Stimulated activated CD4-positive, alpha-beta T cell treated with anti-CD3 and anti-CD28 coated beads, Interleukin-2, amount 100 ng/mL, for 4 hours (primary cell): ENCODE data around the gene ADGRB3.
"Not testable (repeated sequence)": the region's sequence is repeated elsewhere in the genome, so short reads cannot be mapped to it uniquely, and the experiment has no call there.

Experiments used
- DNase-seq: peaks from one replicate; pipeline ENCODE4 v3.0.0-alpha.2; 2020; ENCODE audit warnings: low read depth

Gene ADGRB3

DNA sequence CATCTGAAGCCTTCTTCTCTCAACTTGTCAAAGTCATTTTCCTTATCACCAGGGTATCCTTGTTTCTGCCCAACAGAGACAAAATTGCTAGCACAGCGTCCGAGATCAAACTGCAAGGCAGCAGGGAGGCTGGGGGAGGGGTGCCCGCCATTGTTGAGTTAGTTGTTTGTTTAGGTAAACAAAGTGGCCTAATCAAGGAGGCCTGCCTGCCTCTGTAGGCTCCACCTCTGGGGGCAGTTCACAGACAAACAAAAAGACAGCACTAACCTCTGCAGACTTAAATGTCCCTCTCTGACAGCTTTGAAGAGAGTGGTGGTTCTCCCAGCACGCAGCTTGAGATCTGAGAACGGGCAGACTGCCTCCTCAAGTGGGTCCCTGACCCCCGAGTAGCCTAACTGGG, 155.0 kb downstream of the ADGRB3 start:
- DNase-seq = not testable (repeated sequence)

DNA sequence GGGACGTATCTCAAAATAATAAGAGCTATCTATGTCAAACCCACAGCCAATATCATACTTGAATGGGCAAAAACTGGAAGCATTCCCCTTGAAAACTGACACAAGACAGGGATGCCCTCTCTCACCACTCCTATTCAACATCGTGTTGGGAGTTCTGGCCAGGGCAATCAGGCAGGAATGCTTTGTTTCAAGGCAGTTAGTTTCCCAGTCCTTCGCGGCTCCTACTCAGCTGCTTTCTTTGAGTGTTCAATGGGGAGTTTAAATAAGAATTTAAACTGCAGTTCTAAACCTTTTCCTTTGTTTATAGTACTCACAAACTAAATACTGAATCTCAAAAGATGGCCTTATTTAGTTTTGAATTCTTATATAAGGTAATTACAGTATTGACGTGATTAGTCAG, 179.9 kb downstream of the ADGRB3 start:
- DNase-seq = not testable (repeated sequence)

DNA sequence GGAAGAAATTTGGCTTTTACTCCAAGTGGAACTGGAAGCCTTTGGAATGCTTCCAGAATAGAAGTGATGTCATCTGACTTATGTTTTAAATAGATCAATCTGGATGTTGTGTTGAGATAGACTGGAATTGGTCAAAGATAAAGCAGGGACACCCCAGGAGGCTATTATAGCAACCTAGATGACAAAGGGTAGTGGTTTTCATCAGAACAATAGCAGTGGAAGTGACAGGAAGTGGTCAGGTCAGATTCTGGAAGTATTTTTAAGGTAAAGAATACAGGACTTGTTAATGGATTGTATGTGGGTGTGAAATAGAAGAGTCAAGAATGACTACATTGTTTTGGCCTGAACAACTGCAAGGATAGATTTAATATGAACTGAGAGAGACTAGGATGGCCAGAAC, 191.4 kb downstream of the ADGRB3 start:
- DNase-seq = no peak

- DNase-seq = no peak
Measured at GRCh38 chr6:68834551-68834950, 199.5 kb downstream of the ADGRB3 start.

- no peak for DNase-seq
Measured at GRCh38 chr6:68838571-68838970, 203.5 kb downstream of the ADGRB3 start.

GRCh38 chr6:68852791-68853190, 217.7 kb downstream of the ADGRB3 start:
- DNase-seq = no peak

GRCh38 chr6:68859233-68859632, 224.2 kb downstream of the ADGRB3 start:
- no peak for DNase-seq

DNA sequence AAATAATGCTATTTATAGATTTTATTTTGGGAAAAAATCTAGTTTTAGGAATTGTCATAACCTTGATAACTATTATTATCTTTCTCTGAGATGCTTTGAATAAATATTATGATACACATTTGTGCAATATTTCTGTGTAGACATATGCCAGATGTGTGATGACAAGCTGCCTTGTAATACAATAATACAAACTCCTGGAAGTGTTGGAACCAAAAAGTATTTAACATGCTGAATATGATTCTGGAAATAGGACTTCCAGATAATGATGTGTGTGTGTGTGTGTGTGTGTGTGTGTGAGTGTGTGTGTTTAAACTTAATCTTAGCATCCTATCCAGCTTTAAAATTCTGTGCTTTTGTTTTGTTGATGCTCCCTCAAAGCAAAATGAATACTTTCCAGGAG, 233.6 kb downstream of the ADGRB3 start:
- no peak for DNase-seq

DNA sequence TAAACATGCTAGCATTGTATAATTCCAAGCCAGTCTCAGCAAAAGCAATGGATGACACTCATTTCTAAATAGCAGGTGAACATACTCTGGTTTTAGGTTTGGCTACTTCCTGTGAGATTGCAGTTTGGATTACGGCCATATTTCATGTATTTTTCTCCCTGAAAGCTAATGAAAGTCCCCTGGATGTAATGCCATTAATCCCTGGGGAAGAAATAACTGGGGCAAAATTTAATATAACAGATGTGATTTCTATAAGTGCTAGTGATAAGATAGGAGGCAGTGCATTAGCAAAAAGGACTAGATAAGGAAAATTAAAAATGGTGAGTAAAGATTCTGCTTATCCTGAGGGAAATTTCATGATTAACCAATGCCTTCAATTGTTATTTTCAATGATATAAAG, 238.2 kb downstream of the ADGRB3 start:
- DNase-seq = no peak

DNA sequence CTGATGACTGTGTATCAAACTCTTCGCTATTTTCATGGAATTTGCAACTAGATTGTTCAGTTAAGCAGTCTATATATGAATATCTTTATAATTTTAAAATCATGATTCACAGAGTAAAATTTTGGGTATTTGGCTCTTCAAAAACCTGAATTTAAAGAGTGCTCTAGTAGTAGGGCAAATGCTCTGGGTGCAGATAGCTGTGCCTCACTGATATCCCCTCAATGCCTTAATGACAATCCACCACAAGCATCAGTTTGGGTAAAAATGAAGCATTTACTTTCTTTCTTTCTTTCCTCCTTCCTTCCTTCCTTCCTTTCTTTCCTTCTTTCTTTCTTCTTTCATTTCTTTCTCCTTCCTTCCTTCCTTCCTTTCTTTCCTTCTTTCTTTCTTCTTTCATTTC, 239.7 kb downstream of the ADGRB3 start:
- no peak for DNase-seq

DNA sequence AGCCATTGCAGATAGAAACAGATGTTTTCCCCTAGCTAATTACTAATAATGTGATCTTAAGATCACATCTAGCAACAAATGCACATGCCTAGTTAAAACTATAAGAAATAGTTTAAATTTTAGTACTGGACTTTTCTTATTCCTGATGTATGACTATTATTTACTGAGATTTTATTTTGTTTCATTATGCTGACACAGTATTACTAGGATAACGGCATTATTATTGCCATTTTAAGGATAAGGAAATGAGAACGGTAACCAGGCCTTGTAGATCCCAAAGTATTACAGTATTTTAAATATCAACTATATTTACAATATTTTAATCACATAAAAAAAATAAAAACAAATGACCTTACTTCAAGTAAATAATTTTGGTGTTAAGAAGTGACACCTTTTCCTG, 240.3 kb downstream of the ADGRB3 start:
- DNase-seq = no peak

DNA sequence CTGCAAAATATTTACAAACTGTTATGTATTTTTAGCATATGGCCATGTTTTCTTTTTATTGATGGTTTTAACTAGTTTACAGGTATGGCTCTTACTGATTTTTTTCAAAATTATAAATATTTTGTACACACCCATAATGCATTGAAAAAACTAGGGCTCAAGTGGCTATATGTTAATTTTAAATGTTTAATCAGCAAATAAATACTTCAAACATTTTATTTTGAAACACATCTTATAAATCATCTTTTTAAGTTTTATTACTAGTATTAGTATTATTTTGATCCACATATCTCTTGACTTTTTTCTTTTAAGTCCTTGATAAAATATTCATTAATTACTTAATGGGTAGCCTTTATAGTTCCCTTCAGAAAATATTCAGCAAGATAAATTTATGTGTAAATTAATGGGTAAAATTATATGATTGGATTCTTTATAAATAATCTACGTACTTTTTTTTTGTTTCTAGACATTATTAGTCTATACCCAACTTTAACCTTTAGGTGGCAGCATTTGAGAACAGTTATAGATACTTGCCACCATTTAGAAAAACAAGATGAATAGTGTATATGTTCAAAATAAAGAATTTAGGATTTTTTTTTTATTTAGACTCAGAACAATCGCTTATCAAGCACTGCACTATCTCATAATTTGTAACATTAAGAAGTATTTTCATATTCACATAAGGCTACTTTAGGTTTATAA, 241.9 kb downstream of the ADGRB3 start:
- DNase-seq = no peak

GRCh38 chr6:68880050-68880813, 245.2 kb downstream of the ADGRB3 start:
- DNase-seq = no peak

GRCh38 chr6:68883325-68883724, 248.2 kb downstream of the ADGRB3 start:
- not testable (repeated sequence) for DNase-seq

DNA sequence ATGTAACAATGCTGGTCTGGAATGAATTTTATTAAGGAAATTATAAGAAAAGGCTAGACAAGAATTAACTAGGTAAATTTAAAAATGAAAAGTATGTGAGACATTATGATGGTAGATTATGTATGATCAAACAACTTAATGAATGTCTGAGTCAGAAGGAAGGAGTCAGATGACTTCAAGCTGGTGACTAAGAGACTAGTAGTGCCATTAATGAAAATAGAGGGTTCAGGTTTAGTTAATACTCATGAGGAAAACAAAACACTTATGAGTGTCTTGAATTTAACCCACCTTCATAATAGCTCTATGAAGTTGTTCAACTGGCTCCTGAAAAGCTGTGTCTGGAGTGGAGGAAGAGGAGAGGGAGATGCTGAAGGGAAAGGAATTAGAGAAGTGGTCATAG, 256.3 kb downstream of the ADGRB3 start:
- no peak for DNase-seq

DNA sequence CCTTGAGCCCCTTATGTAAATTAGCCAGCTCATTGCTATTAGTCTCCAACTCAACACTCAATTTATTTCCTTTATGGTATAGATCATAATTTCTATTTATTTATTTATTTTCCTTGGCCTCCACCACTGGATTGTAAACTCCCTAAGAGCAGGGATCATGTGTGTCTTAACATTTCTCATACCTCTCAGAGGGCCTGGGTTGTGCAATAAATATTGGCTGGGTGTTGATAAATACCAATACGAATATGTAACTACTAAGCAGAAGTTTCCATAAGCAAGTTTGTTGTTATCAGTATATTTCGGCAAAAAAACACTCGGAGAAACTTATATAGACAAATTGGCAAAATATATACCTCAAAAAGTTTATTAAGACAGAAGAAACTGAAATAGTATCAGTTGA, 257.4 kb downstream of the ADGRB3 start:
- no peak for DNase-seq

GRCh38 chr6:68895929-68896328, 260.8 kb downstream of the ADGRB3 start:
- no peak for DNase-seq

- no peak for DNase-seq
Measured at GRCh38 chr6:68901044-68901443, 266.0 kb downstream of the ADGRB3 start.

DNA sequence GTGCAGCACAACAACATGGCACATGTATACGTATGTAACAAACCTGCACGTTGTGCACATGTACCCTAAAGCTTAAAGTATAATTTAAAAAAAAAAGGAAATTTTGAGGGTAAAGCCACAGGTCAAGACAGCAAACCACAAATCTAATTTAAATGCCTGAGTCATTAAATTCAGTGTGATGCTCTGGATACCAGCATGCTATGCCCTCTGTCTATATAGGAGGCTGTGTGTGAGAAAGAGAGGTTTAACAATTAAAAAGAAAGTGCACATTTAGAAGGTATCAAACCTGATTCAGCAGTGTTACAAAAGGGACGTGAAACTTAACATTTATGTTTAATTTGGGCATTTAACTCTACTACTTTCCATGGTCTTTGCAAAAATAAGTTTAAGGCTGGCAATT, 276.3 kb downstream of the ADGRB3 start:
- DNase-seq = no peak

GRCh38 chr6:68911811-68912210, 276.7 kb downstream of the ADGRB3 start:
- DNase-seq = no peak

GRCh38 chr6:68912805-68913204, 277.7 kb downstream of the ADGRB3 start:
- DNase-seq = not testable (repeated sequence)

DNA sequence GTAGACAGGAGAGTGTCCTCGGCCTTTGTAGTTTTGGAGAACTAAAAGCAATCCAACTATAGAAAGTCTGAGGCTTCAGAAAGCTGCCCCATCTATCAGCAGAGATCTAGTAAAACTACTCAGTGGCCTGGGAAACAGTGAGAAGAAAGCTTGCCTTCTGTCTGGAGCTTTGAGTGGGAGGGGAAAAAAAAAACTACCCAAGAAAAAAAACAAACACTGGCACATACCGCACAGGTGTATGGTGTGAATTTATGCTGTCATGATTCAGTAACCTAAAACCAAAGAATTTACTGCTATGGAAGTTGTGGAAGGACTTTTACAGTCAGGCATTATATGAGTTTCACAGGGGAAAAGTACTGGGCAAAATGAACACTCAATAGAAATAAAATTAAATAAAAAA, 280.5 kb downstream of the ADGRB3 start:
- DNase-seq = no peak

DNA sequence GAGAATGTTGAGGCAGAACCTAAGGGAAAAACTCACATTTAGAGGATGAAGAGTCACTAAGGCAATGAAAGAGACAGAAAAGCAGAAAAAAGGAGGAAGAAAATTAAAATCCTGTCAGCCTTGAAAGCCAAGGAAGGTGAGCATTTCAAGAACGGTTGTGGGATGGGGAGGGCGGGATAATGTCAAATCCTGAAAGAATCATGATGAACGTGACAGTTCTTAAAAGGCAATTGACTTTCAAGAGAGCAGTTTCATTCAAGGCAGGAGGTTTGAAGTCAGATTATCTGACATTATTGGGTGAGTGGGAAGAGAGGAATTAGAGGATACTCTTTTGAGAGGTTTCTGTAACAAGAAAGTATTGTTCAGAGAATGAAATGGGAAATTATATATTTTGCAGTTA, 284.5 kb downstream of the ADGRB3 start:
- no peak for DNase-seq

GRCh38 chr6:68941345-68941744, 306.3 kb downstream of the ADGRB3 start:
- DNase-seq = no peak
